OCI-LY7 (cell line): ENCODE measurements around the gene TMEM114.

Experiments
- EZH2phosphoT487 ChIP-seq: fragments of 200-600 bp; sonication (generic); IDR thresholded peaks from 2 replicates; pipeline ENCODE4 v1.6.1; 2018; ENCODE audit warnings: low read depth, borderline replicate concordance, mild to moderate bottlenecking, mixed run types, antibody characterized with exemption, low read length, moderate library complexity, mixed read lengths
- TF ChIP-seq, protein P1 (sequence below): fragments of 200-600 bp; sonication (generic); conservative IDR thresholded peaks from 2 replicates; pipeline ENCODE4 v1.5.1; 2014; ENCODE audit warnings: mild to moderate bottlenecking, antibody characterized with exemption, low read length, moderate library complexity, mixed read lengths

GRCh38 chr16:8544406-8544805, 45.9 kb downstream of the TMEM114 start:
- TF ChIP-seq, protein P1, sequence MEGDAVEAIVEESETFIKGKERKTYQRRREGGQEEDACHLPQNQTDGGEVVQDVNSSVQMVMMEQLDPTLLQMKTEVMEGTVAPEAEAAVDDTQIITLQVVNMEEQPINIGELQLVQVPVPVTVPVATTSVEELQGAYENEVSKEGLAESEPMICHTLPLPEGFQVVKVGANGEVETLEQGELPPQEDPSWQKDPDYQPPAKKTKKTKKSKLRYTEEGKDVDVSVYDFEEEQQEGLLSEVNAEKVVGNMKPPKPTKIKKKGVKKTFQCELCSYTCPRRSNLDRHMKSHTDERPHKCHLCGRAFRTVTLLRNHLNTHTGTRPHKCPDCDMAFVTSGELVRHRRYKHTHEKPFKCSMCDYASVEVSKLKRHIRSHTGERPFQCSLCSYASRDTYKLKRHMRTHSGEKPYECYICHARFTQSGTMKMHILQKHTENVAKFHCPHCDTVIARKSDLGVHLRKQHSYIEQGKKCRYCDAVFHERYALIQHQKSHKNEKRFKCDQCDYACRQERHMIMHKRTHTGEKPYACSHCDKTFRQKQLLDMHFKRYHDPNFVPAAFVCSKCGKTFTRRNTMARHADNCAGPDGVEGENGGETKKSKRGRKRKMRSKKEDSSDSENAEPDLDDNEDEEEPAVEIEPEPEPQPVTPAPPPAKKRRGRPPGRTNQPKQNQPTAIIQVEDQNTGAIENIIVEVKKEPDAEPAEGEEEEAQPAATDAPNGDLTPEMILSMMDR = no peak
- no peak for TF ChIP-seq EZH2phosphoT487
